ENCODE results near the gene IRF7.
"Not testable (repeated sequence)": the region's sequence is repeated elsewhere in the genome, so short reads cannot be mapped to it uniquely, and the experiment has no call there.

Gene IRF7

GRCh38 chr11:650482-650881, 34.7 kb upstream of the IRF7 start:
- ChIA-PET POLR2A (no interaction called here), CTCF (interaction anchor here (0.9 to 1.3 kb wide), 2 partner anchors 12 kb away, joined by 3 to 4 read pairs; no protein-coding TSS in a partner anchor)
- no peak for TF ChIP-seq CTCF (IDR thresholded peaks at IDR 0.05; ENCODE audit: control extremely low read depth, extremely low read depth, low read depth, missing control alignments)
- no peak for DNase-seq (ENCODE audit: extremely low spot score)

GRCh38 chr11:647672-648158, 32.0 kb upstream of the IRF7 start:
- POLR2A ChIA-PET; DNase-seq (ENCODE audit: extremely low spot score): not testable (repeated sequence)
- CTCF ChIA-PET = interaction anchor here (1.6 kb wide), 1 partner anchor 13 kb away, joined by 3 read pairs; no protein-coding TSS in a partner anchor

DNA sequence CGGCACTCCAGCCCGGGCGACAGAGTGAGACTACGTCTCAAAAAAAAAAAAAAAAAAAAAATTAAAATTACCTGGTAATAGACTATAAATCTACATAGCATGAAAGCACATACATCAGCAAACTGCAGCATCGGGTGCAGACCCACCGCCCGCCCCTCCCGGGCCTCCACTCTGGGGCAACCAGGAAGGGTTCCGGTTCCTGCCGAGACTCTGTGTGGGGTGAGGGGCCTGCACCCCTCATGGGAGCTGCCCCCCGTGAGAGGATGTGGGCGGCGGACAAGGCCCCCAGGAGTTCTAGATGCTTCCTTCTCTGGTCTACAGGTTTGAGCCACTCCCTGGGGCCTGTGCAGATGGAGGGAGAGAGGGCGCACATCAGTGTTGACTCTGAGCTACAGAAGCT, 30.5 kb upstream of the IRF7 start:
- ChIA-PET CTCF (interaction anchor here (1.6 kb wide), 1 partner anchor 16 kb away, joined by 3 read pairs; no protein-coding TSS in a partner anchor), POLR2A (no interaction called here)
- no peak for DNase-seq (ENCODE audit: extremely low spot score)
- TF ChIP-seq CTCF (IDR thresholded peaks at IDR 0.05; ENCODE audit: control extremely low read depth, extremely low read depth, low read depth, missing control alignments) = no peak

- ChIA-PET CTCF (interaction anchor here (1.6 kb wide), 1 partner anchor 16 kb away, joined by 3 read pairs; no protein-coding TSS in a partner anchor), POLR2A (no interaction called here)
- no peak for TF ChIP-seq CTCF (IDR thresholded peaks at IDR 0.05; ENCODE audit: control extremely low read depth, extremely low read depth, low read depth, missing control alignments)
- DNase-seq (ENCODE audit: extremely low spot score) = no peak
Observed at GRCh38 chr11:645536-645935, 29.8 kb upstream of the IRF7 start.

GRCh38 chr11:643849-644738, 28.3 kb upstream of the IRF7 start:
- ChIA-PET CTCF (no interaction called here), POLR2A (no interaction called here)
- no peak for DNase-seq (ENCODE audit: extremely low spot score)
- no peak for TF ChIP-seq CTCF (IDR thresholded peaks at IDR 0.05; ENCODE audit: control extremely low read depth, extremely low read depth, low read depth, missing control alignments)

GRCh38 chr11:643366-643765, 27.6 kb upstream of the IRF7 start:
- POLR2A ChIA-PET = no interaction called here
- TF ChIP-seq CTCF (IDR thresholded peaks at IDR 0.05; ENCODE audit: control extremely low read depth, extremely low read depth, low read depth, missing control alignments) = no peak
- CTCF ChIA-PET = no interaction called here
- no peak for DNase-seq (ENCODE audit: extremely low spot score)

DNA sequence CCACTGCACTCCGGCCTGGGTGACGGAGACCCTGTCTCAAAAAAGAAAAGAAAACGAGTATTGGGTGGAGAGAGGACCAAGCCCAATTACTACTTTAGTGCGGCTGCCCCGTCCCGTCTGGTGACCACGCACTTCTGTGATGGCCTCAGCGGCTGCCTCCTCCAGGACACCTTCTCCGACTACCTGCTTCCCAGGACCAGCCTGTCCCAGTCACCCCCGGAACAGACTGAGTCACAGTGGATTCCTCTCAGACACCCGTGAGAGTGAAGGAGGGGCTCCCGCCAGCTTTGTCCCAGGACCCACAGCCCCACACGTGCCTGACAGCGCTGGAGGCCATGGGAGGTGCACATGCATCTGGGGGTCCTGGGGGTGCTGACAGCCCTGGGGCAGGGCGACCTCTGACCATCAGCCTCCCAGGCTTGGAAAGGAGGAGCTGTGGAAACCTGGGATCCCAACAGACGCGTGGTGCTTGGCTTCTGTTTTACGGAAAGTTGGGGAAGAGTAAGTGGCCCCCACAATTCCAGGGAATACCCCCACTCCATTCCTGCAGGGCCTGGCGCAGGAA, 26.1 kb upstream of the IRF7 start:
- CTCF ChIA-PET = interaction anchor here (1.6 kb wide), 1 partner anchor 87 kb away, joined by 5 read pairs; no protein-coding TSS in a partner anchor
- TF ChIP-seq CTCF (IDR thresholded peaks at IDR 0.05; ENCODE audit: control extremely low read depth, extremely low read depth, low read depth, missing control alignments) = no peak
- no peak for DNase-seq (ENCODE audit: extremely low spot score)
- POLR2A ChIA-PET = no interaction called here

Data from GM10248 (cell line).